ENCODE measurements around the gene HSD11B1. TPM values are rescaled to one million over a fixed set of nuclear protein-coding genes. Genes with fewer than 3 reads are reported as not detected.

The HSD11B1 gene
- total RNA-seq, 2 donors from 2014 or later: not detected

DNA sequence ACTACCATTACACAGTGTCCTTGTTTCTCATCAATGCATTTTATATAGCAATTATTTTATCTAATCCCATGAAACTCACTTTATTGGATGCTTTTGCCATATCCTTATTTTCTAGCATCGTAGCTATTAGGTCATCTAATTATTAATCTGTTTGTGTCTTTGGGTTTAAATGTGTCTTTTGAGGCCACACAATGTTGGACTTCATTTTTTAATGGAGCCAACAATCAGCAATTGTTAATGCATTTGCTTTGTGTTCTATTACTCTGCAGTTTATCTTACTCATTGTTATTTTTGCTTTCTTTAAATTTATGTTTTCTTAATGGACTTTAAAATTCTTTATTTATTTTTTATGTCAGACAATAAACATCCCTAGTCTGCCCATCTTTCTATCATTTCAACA is 1.8 kb upstream of the HSD11B1 start:
- DNase-seq: no peak
- H3K27me3 Mint-ChIP-seq (ENCODE audit: insufficient read depth): peaks cover 11% of the 10 kb centered on the region
- Histone ChIP-seq H3K4me1 (ENCODE audit: control insufficient read depth, insufficient read depth, low read length) (no peaks in the 10 kb centered on the region), H3K9me3 (ENCODE audit: control insufficient read depth, low read length) (no peaks in the 10 kb centered on the region), H3K9ac (ENCODE audit: extremely low read depth, low read length, poor library complexity, severe bottlenecking) (no peak overlapping the region), H3K27ac (ENCODE audit: low read depth, low read length) (no peak overlapping the region), H3K4me3 (ENCODE audit: low read length) (no peak overlapping the region), H3K36me3 (ENCODE audit: control insufficient read depth, insufficient read depth, low read length) (no peaks in the 10 kb centered on the region), H3K27me3 (ENCODE audit: control insufficient read depth, insufficient read depth, low read length, poor library complexity, severe bottlenecking) (no peaks in the 10 kb centered on the region)
- H3K9me3 Mint-ChIP-seq: no peaks in the 10 kb centered on the region
- H3K27ac Mint-ChIP-seq: no peak overlapping the region
- peaks cover 7% of the 10 kb centered on the region for H3K4me1 Mint-ChIP-seq
- H3K4me3 Mint-ChIP-seq: no peak overlapping the region
- H3K36me3 Mint-ChIP-seq (ENCODE audit: low read depth): no peaks in the 10 kb centered on the region
- 92% methylated on average over 1 of the region's 1 CpG; no CpG with 5 or more reads in 1 of the 2 experiments for WGBS, 2 experiments (ENCODE audit: insufficient coverage in 1 of 2, insufficient read length in 1 of 2)
- TF ChIP-seq, protein P1, sequence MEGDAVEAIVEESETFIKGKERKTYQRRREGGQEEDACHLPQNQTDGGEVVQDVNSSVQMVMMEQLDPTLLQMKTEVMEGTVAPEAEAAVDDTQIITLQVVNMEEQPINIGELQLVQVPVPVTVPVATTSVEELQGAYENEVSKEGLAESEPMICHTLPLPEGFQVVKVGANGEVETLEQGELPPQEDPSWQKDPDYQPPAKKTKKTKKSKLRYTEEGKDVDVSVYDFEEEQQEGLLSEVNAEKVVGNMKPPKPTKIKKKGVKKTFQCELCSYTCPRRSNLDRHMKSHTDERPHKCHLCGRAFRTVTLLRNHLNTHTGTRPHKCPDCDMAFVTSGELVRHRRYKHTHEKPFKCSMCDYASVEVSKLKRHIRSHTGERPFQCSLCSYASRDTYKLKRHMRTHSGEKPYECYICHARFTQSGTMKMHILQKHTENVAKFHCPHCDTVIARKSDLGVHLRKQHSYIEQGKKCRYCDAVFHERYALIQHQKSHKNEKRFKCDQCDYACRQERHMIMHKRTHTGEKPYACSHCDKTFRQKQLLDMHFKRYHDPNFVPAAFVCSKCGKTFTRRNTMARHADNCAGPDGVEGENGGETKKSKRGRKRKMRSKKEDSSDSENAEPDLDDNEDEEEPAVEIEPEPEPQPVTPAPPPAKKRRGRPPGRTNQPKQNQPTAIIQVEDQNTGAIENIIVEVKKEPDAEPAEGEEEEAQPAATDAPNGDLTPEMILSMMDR (conservative IDR thresholded peaks at IDR 0.05): no peak

DNA sequence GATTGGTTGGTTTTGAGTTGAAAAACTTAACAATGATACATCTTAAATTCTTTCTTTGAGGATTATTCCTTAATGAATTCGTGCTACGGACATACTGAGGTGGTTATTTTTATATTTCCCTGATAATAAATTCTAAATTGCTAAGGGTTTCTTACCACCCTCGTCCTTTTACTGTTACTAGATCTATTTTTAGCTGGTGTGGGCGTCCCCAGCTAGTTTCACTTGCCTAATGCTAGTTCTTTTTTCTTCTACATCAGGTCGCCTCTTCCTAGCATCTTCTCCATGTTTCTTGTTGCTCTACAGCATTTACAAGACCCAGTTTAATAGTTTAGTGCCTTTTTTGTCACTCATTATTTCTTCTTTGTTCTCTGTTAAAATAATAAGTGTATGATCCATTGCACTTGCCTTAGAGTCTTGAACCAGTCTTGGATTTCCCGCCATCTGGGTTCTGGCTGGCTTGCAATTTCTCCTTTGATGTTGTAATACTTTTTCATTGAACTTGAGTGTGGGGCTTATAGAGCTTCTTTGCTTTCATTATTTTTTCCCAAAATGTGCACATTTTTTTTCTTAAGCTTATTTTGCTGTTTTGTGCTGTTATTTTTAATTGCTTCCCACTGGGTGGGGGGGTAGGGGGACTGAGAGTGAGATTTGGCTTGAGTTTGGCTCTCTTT is 677 bp upstream of the HSD11B1 start:
- Histone ChIP-seq H3K9ac (ENCODE audit: extremely low read depth, low read length, poor library complexity, severe bottlenecking) (no peak overlapping the region), H3K4me3 (ENCODE audit: low read length) (no peak overlapping the region), H3K27ac (ENCODE audit: low read depth, low read length) (no peak overlapping the region), H3K27me3 (ENCODE audit: control insufficient read depth, insufficient read depth, low read length, poor library complexity, severe bottlenecking) (peaks cover 5% of the 10 kb centered on the region), H3K4me1 (ENCODE audit: control insufficient read depth, insufficient read depth, low read length) (no peaks in the 10 kb centered on the region), H3K36me3 (ENCODE audit: control insufficient read depth, insufficient read depth, low read length) (no peaks in the 10 kb centered on the region), H3K9me3 (ENCODE audit: control insufficient read depth, low read length) (no peaks in the 10 kb centered on the region)
- Mint-ChIP-seq H3K9me3 (no peaks in the 10 kb centered on the region), H3K4me1 (peaks cover 6% of the 10 kb centered on the region), H3K36me3 (ENCODE audit: low read depth) (no peaks in the 10 kb centered on the region), H3K4me3 (no peak overlapping the region), H3K27ac (no peak overlapping the region), H3K27me3 (ENCODE audit: insufficient read depth) (peaks cover 11% of the 10 kb centered on the region)
- TF ChIP-seq, protein P1 (conservative IDR thresholded peaks at IDR 0.05): no peak
- 86 to 88% methylated on average over 3 to 5 of the region's 6 CpGs for WGBS, 2 experiments (ENCODE audit: insufficient coverage in 1 of 2, insufficient read length in 1 of 2)
- no peak for DNase-seq

DNA sequence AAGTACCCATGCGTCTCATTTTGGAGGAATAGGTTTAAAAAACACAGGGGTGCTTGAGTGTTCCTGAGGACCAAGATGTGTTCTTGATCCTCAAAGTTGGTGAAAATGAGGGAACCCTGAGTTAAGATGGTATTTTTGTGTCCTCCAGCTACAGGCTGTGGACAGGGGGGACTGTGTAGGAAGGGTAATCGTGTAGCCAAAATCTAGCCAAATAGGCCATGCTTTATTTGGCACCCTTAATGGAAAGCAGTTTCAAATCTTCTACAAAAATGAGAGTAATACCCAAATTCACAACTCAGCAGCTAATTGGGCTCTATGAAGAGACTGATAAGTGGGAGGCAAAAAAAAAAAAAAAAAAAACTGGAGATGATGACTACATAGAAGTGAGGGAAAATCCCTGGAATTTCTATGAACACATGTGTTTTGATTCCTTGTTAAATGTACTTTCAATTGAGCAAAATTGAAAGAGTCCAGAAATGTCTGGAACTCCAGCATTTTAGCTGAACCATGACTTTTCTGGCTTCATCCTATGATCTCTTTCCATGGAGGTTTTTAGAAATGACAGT is 470 bp downstream of the HSD11B1 start:
- 91 to 100% methylated on average over 1 to 2 of the region's 2 CpGs for WGBS, 2 experiments (ENCODE audit: insufficient coverage in 1 of 2, insufficient read length in 1 of 2)
- no peak overlapping the region for H3K4me3 Mint-ChIP-seq
- H3K4me1 Mint-ChIP-seq: no peaks in the 10 kb centered on the region

More for the DNA sequence above, 470 bp downstream of the HSD11B1 start:
- Histone ChIP-seq H3K4me1 (ENCODE audit: control insufficient read depth, insufficient read depth, low read length) (no peaks in the 10 kb centered on the region), H3K27me3 (ENCODE audit: control insufficient read depth, insufficient read depth, low read length, poor library complexity, severe bottlenecking) (peaks cover 17% of the 10 kb centered on the region), H3K9me3 (ENCODE audit: control insufficient read depth, low read length) (no peaks in the 10 kb centered on the region), H3K27ac (ENCODE audit: low read depth, low read length) (no peak overlapping the region), H3K9ac (ENCODE audit: extremely low read depth, low read length, poor library complexity, severe bottlenecking) (no peak overlapping the region), H3K4me3 (ENCODE audit: low read length) (no peak overlapping the region), H3K36me3 (ENCODE audit: control insufficient read depth, insufficient read depth, low read length) (no peaks in the 10 kb centered on the region)
- Mint-ChIP-seq H3K9me3 (no peaks in the 10 kb centered on the region), H3K36me3 (ENCODE audit: low read depth) (no peaks in the 10 kb centered on the region), H3K27ac (no peak overlapping the region), H3K27me3 (ENCODE audit: insufficient read depth) (peaks cover 11% of the 10 kb centered on the region)
- TF ChIP-seq, protein P1 (conservative IDR thresholded peaks at IDR 0.05): no peak
- DNase-seq: no peak

Measured in endodermal cell (in vitro differentiated cells).